BLaER1 (cell line): ENCODE measurements around the gene SH3BGRL3.

Experiments used
- H3K27ac ChIP-seq: shearing (Covaris generic); formaldehyde crosslinking; 2 replicates; pipeline ENCODE4 v1.8.1; 2022
- H3K27me3 ChIP-seq: shearing (Covaris generic); formaldehyde crosslinking; 2 replicates; pipeline ENCODE4 v1.8.1; 2022
- H3K36me3 ChIP-seq: shearing (Covaris generic); formaldehyde crosslinking; 2 replicates; pipeline ENCODE4 v1.8.1; 2022
- H3K4me1 ChIP-seq: shearing (Covaris generic); formaldehyde crosslinking; 2 replicates; pipeline ENCODE4 v1.8.1; 2022
- H3K4me2 ChIP-seq: shearing (Covaris generic); formaldehyde crosslinking; 2 replicates; pipeline ENCODE4 v1.8.1; 2022
- H3K4me3 ChIP-seq: shearing (Covaris generic); formaldehyde crosslinking; 2 replicates; pipeline ENCODE4 v1.8.1; 2022
- H3K9ac ChIP-seq: shearing (Covaris generic); formaldehyde crosslinking; 2 replicates; pipeline ENCODE4 v1.8.1; 2022
- H3K9me3 ChIP-seq: shearing (Covaris generic); formaldehyde crosslinking; 2 replicates; pipeline ENCODE4 v1.8.1; 2022
- H4K20me1 ChIP-seq: shearing (Covaris generic); formaldehyde crosslinking; 2 replicates; pipeline ENCODE4 v1.8.1; 2022
- Cebpa-rat ChIP-seq: shearing (Covaris generic); IDR thresholded peaks from 2 replicates; pipeline ENCODE4 v1.8.1; 2022

SH3BGRL3 gene

GRCh38 chr1:26283871-26284596 lies 4.1 kb downstream of the SH3BGRL3 start:
- H3K27me3 ChIP-seq = no peaks in the 10 kb centered on the region
- peaks cover 92% of the 10 kb centered on the region for H3K4me1 ChIP-seq
- no peaks in the 10 kb centered on the region for H3K9me3 ChIP-seq
- H4K20me1 ChIP-seq = peaks cover 31% of the 10 kb centered on the region
- H3K9ac ChIP-seq = peak overlapping the region; percentile 88
- peaks cover 32% of the 10 kb centered on the region for H3K36me3 ChIP-seq
- peak; percentile 86 for TF ChIP-seq Cebpa-rat
- H3K27ac ChIP-seq = peak overlapping the region; percentile 98
- no peak overlapping the region; the same call in 1 of the 2 replicates for H3K4me3 ChIP-seq
- peak overlapping the region; percentile 96 for H3K4me2 ChIP-seq

- Histone ChIP-seq H3K4me2 (peak overlapping the region; percentile 96), H3K27me3 (no peaks in the 10 kb centered on the region), H3K27ac (peak overlapping the region; percentile 98), H4K20me1 (peaks cover 31% of the 10 kb centered on the region), H3K9ac (peak overlapping the region; percentile 88), H3K36me3 (peaks cover 32% of the 10 kb centered on the region), H3K4me1 (peaks cover 94% of the 10 kb centered on the region), H3K4me3 (no peak overlapping the region), H3K9me3 (no peaks in the 10 kb centered on the region)
- no peak; the same call in 1 of the 2 replicates for TF ChIP-seq Cebpa-rat
These were observed 4.9 kb downstream of the SH3BGRL3 start for GRCh38 chr1:26284597-26285347.

GRCh38 chr1:26285366-26286063 lies 5.6 kb downstream of the SH3BGRL3 start:
- Histone ChIP-seq H3K9ac (peak overlapping the region; percentile 88), H3K4me1 (peaks cover 100% of the 10 kb centered on the region), H3K4me2 (peak overlapping the region; percentile 96), H4K20me1 (peaks cover 27% of the 10 kb centered on the region), H3K36me3 (peaks cover 32% of the 10 kb centered on the region), H3K27ac (peak overlapping the region; percentile 98), H3K27me3 (no peaks in the 10 kb centered on the region), H3K9me3 (no peaks in the 10 kb centered on the region), H3K4me3 (no peak overlapping the region)
- no peak for TF ChIP-seq Cebpa-rat

GRCh38 chr1:26286064-26286416 lies 6.2 kb downstream of the SH3BGRL3 start:
- H3K4me1 ChIP-seq = peaks cover 100% of the 10 kb centered on the region
- H3K9me3 ChIP-seq = no peaks in the 10 kb centered on the region
- H3K27me3 ChIP-seq = no peaks in the 10 kb centered on the region
- H3K4me2 ChIP-seq = peak overlapping the region; percentile 96
- no peak overlapping the region for H3K4me3 ChIP-seq
- peak overlapping the region; percentile 98 for H3K27ac ChIP-seq
- no peak for TF ChIP-seq Cebpa-rat
- H4K20me1 ChIP-seq = peaks cover 22% of the 10 kb centered on the region
- peaks cover 30% of the 10 kb centered on the region for H3K36me3 ChIP-seq
- H3K9ac ChIP-seq = peak overlapping the region; percentile 88

GRCh38 chr1:26287033-26287711 lies 7.3 kb downstream of the SH3BGRL3 start:
- Histone ChIP-seq H3K4me2 (peak overlapping the region; percentile 96), H4K20me1 (0 out of 2 replicates have a peak, but pooled peaks cover 13% of the 10 kb centered on the region), H3K9me3 (no peaks in the 10 kb centered on the region), H3K27me3 (no peaks in the 10 kb centered on the region), H3K4me3 (peak overlapping the region; percentile 40), H3K4me1 (peaks cover 100% of the 10 kb centered on the region), H3K9ac (peak overlapping the region; percentile 88), H3K27ac (peak overlapping the region; percentile 98), H3K36me3 (peaks cover 20% of the 10 kb centered on the region; the same call in 1 of the 2 replicates)
- peak; percentile 89 for TF ChIP-seq Cebpa-rat

- Histone ChIP-seq H3K9ac (peak overlapping the region; percentile 88), H3K4me3 (peak overlapping the region; percentile 40), H3K9me3 (no peaks in the 10 kb centered on the region), H3K4me1 (peaks cover 100% of the 10 kb centered on the region), H4K20me1 (0 out of 2 replicates have a peak, but pooled peaks cover 6% of the 10 kb centered on the region), H3K36me3 (peaks cover 13% of the 10 kb centered on the region; the same call in 1 of the 2 replicates), H3K27me3 (no peaks in the 10 kb centered on the region), H3K27ac (peak overlapping the region; percentile 98), H3K4me2 (peak overlapping the region; percentile 96)
- no peak for TF ChIP-seq Cebpa-rat
These were observed 7.9 kb downstream of the SH3BGRL3 start for GRCh38 chr1:26287811-26288210.

- 0 out of 2 replicates have a peak, but pooled peaks cover under 1% of the 10 kb centered on the region for H4K20me1 ChIP-seq
- peak overlapping the region; percentile 98 for H3K27ac ChIP-seq
- H3K4me3 ChIP-seq = peak overlapping the region; percentile 40
- H3K9ac ChIP-seq = peak overlapping the region; percentile 88
- H3K4me1 ChIP-seq = peaks cover 99% of the 10 kb centered on the region
- H3K9me3 ChIP-seq = no peaks in the 10 kb centered on the region
- no peaks in the 10 kb centered on the region for H3K27me3 ChIP-seq
- TF ChIP-seq Cebpa-rat = no peak
- peaks cover 7% of the 10 kb centered on the region; the same call in 1 of the 2 replicates for H3K36me3 ChIP-seq
- peak overlapping the region; percentile 96 for H3K4me2 ChIP-seq
These were observed 8.5 kb downstream of the SH3BGRL3 start for GRCh38 chr1:26288311-26288941.

- Histone ChIP-seq H3K4me3 (peak overlapping the region; percentile 36), H3K4me1 (peaks cover 95% of the 10 kb centered on the region), H3K9ac (peak overlapping the region; percentile 88)
These were observed 9.5 kb downstream of the SH3BGRL3 start for GRCh38 chr1:26289158-26290059.

More at GRCh38 chr1:26289158-26290059, 9.5 kb downstream of the SH3BGRL3 start:
- Histone ChIP-seq H3K4me2 (peak overlapping the region; percentile 96), H4K20me1 (no peaks in the 10 kb centered on the region), H3K27ac (peak overlapping the region; percentile 98), H3K36me3 (no peaks in the 10 kb centered on the region), H3K27me3 (no peaks in the 10 kb centered on the region), H3K9me3 (no peaks in the 10 kb centered on the region)
- no peak for TF ChIP-seq Cebpa-rat
